HepG2 (cell line): ENCODE results near the gene ANKRD53. TPM values are rescaled to one million over a fixed set of nuclear protein-coding genes. Genes with fewer than 3 reads are reported as not detected.
A peak's percentile ranks its signal among the peaks of the same experiment; 100 is the strongest.

Experiments used
- AGO1 ChIP-seq: fragments of 200-400 bp; formaldehyde crosslinking; IDR thresholded peaks from 2 replicates; pipeline ENCODE4 v1.6.1; 2017; ENCODE audit warnings: mild to moderate bottlenecking, low read depth, low read length, moderate library complexity; ENCODE audit not compliant: poor library complexity, severe bottlenecking
- AHR ChIP-seq: IDR thresholded peaks from 2 replicates; pipeline ENCODE4 v1.6.1; 2018; ENCODE audit warnings: missing genetic modification reagents, missing compliant biosample characterization
- CBX5 ChIP-seq: sonication (generic); formaldehyde crosslinking; IDR thresholded peaks from 2 replicates; pipeline ENCODE4 v1.4.0; 2020; ENCODE audit warnings: missing genetic modification reagents, borderline replicate concordance
- HOXA5 ChIP-seq: sonication (generic); formaldehyde crosslinking; IDR thresholded peaks from 2 replicates; pipeline ENCODE4 v1.4.0; 2020; ENCODE audit warnings: missing genetic modification reagents
- MED1 ChIP-seq: sonication (generic); formaldehyde crosslinking; IDR thresholded peaks from 2 replicates; pipeline ENCODE4 v1.4.0; 2020; ENCODE audit warnings: missing genetic modification reagents
- SIX1 ChIP-seq: sonication (generic); formaldehyde crosslinking; IDR thresholded peaks from 2 replicates; pipeline ENCODE4 v1.4.0; 2020; ENCODE audit warnings: missing genetic modification reagents, borderline replicate concordance
- SP5 ChIP-seq: IDR thresholded peaks from 2 replicates; pipeline ENCODE4 v1.6.1; 2016; ENCODE audit warnings: low read depth, borderline replicate concordance
- ZNF563 ChIP-seq: sonication (generic); formaldehyde crosslinking; IDR thresholded peaks from 2 replicates; pipeline ENCODE4 v1.8.0; 2022; ENCODE audit warnings: mild to moderate bottlenecking, moderate library complexity, missing genetic modification reagents
- ZNF572 ChIP-seq: sonication (generic); formaldehyde crosslinking; IDR thresholded peaks from 2 replicates; pipeline ENCODE4 v1.5.1; 2020; ENCODE audit warnings: mild to moderate bottlenecking, missing genetic modification reagents
- ZNF619 ChIP-seq: sonication (generic); formaldehyde crosslinking; IDR thresholded peaks from 2 replicates; pipeline ENCODE4 v1.4.0; 2020; ENCODE audit warnings: mild to moderate bottlenecking, missing genetic modification reagents
- ZNF670 ChIP-seq: sonication (generic); formaldehyde crosslinking; IDR thresholded peaks from 2 replicates; pipeline ENCODE4 v1.8.0; 2022; ENCODE audit warnings: mild to moderate bottlenecking, missing genetic modification reagents, borderline replicate concordance
- ZNF891 ChIP-seq: sonication (generic); formaldehyde crosslinking; IDR thresholded peaks from 2 replicates; pipeline ENCODE4 v1.5.0; 2020; ENCODE audit warnings: mild to moderate bottlenecking, missing genetic modification reagents
- polyA plus RNA-seq, 8 experiments: library from polyadenylated mRNA; depleted of rRNA in 3 of 8; stranded (reverse) in 7 of 8; unstranded in 1 of 8; fragments of >200 nt; fragmentation: Illumina TruSeq in 4 of 8; extraction: Trizol in 4 of 8; gene quantifications; 2 replicates each; pipeline versions ENCODE4 v1.2.1 to v1.2.3, GENCODE V29; 2011 to 2016; ENCODE audit warnings: low read depth in 4 of 8, missing spikeins in 1 of 8, mixed read lengths in 1 of 8; ENCODE audit not compliant: insufficient read depth in 1 of 8
- total RNA-seq, 5 experiments: library from RNA; depleted of rRNA; stranded (reverse); fragments of >200 nt; fragmentation: Illumina TruSeq; extraction: Trizol; gene quantifications; 2 replicates each; pipeline ENCODE4 v1.2.3, GENCODE V29; 2016; ENCODE audit warnings: low read depth in 1 of 5
- TF ChIP-seq, protein P1 (sequence below): sonication (generic); formaldehyde crosslinking; IDR thresholded peaks from 2 replicates; pipeline ENCODE4 v1.8.1; 2023; ENCODE audit warnings: missing genetic modification reagents, inconsistent platforms, borderline replicate concordance
- TF ChIP-seq, protein P2 (sequence below): IDR thresholded peaks from 2 replicates; pipeline ENCODE4 v1.6.1; 2012; ENCODE audit warnings: inconsistent platforms
- TF ChIP-seq, protein P3 (sequence below): IDR thresholded peaks from 2 replicates; pipeline ENCODE4 v1.6.1; 2016; ENCODE audit warnings: mild to moderate bottlenecking
- TF ChIP-seq, protein P4 (sequence below): sonication (generic); formaldehyde crosslinking; IDR thresholded peaks from 2 replicates; pipeline ENCODE4 v1.4.0; 2020; ENCODE audit warnings: missing genetic modification reagents, low read depth, mild to moderate bottlenecking, borderline replicate concordance
- TF ChIP-seq, protein P5 (sequence below): IDR thresholded peaks from 2 replicates; pipeline ENCODE4 v1.6.1; 2016; ENCODE audit warnings: mild to moderate bottlenecking, missing biosample characterization, missing genetic modification reagents
- TF ChIP-seq, protein P6 (sequence below): sonication (generic); formaldehyde crosslinking; IDR thresholded peaks from 2 replicates; pipeline ENCODE4 v1.4.0; 2020; ENCODE audit warnings: missing genetic modification reagents
- TF ChIP-seq, protein P7 (sequence below): sonication (generic); formaldehyde crosslinking; IDR thresholded peaks from 2 replicates; pipeline ENCODE4 v1.5.0; 2020; ENCODE audit warnings: mild to moderate bottlenecking, missing genetic modification reagents, borderline replicate concordance
- TF ChIP-seq, protein P8 (sequence below): sonication (generic); formaldehyde crosslinking; IDR thresholded peaks from 2 replicates; pipeline ENCODE4 v1.5.1; 2020; ENCODE audit warnings: missing genetic modification reagents, mild to moderate bottlenecking, borderline replicate concordance

Gene ANKRD53
- total and polyA plus RNA-seq, 2 of the 13 experiments (the other 11 are each of a cell fraction or from before 2014, with no cell fraction given) = 0.15 TPM; not detected in 1

DNA sequence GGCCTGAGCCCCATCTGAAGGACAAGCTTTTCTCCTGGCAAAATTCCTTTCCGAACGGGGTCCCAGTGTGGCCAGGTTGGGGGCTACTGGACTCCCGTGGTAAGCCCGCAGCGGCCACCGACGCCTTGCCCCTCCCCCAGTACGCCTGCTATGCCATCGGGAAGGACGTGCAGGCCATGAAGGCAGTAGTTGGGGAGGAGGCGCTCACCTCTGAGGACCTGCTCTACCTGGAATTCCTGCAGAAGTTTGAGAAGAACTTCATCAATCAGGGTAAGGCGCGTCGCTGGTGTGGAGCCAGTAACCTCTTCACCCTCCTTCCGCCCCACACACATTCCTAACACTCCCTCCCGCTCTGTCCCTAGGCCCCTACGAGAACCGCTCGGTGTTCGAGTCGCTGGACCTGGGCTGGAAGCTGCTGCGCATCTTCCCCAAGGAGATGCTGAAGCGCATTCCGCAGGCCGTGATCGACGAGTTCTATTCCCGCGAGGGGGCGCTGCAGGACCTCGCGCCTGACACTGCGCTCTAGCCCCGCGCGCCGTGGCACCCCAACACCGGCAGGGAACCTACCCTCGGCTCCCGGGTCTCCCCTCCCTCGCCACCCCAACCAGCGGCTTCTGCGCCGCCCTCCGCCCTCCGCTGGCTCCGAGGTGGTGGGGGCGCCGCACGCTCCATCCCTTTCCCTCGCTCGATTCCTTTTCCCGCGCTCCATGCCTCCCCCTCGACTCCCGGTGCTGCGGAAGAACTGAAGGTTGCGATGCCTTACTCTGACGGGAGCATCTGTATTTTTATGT is 13.6 kb upstream of the ANKRD53 start (continued):
- TF ChIP-seq, protein P1, sequence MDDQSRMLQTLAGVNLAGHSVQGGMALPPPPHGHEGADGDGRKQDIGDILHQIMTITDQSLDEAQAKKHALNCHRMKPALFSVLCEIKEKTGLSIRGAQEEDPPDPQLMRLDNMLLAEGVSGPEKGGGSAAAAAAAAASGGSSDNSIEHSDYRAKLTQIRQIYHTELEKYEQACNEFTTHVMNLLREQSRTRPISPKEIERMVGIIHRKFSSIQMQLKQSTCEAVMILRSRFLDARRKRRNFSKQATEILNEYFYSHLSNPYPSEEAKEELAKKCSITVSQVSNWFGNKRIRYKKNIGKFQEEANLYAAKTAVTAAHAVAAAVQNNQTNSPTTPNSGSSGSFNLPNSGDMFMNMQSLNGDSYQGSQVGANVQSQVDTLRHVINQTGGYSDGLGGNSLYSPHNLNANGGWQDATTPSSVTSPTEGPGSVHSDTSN (CRISPR knock-in tag) = no peak
- TF ChIP-seq HOXA5 (CRISPR knock-in tag) (no peak), SP5 (CRISPR knock-in tag) (no peak), ZNF891 (no peak), ZNF670 (no peak), CBX5 (0 out of 2 replicates have a peak, but pooled peaks have one; percentile 22), AHR (no peak), AGO1 (peak; percentile 65), SIX1 (CRISPR knock-in tag) (no peak), ZNF563 (CRISPR knock-in tag) (0 out of 2 replicates have a peak, but pooled peaks have one; percentile 40), ZNF572 (CRISPR knock-in tag) (peak; percentile 55; the same call in 1 of the 2 replicates), ZNF619 (CRISPR knock-in tag) (peak; percentile 62; the same call in 1 of the 2 replicates), MED1 (CRISPR knock-in tag) (0 out of 2 replicates have a peak, but pooled peaks have one; percentile 22)
- TF ChIP-seq, protein P2, sequence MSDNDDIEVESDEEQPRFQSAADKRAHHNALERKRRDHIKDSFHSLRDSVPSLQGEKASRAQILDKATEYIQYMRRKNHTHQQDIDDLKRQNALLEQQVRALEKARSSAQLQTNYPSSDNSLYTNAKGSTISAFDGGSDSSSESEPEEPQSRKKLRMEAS = peak; percentile 33; the same call in 1 of the 2 replicates
- TF ChIP-seq, protein P3, sequence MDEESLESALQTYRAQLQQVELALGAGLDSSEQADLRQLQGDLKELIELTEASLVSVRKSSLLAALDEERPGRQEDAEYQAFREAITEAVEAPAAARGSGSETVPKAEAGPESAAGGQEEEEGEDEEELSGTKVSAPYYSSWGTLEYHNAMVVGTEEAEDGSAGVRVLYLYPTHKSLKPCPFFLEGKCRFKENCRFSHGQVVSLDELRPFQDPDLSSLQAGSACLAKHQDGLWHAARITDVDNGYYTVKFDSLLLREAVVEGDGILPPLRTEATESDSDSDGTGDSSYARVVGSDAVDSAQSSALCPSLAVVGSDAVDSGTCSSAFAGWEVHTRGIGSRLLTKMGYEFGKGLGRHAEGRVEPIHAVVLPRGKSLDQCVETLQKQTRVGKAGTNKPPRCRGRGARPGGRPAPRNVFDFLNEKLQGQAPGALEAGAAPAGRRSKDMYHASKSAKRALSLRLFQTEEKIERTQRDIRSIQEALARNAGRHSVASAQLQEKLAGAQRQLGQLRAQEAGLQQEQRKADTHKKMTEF (CRISPR knock-in tag) = 0 out of 2 replicates have a peak, but pooled peaks have one; percentile 32
- TF ChIP-seq, protein P4, sequence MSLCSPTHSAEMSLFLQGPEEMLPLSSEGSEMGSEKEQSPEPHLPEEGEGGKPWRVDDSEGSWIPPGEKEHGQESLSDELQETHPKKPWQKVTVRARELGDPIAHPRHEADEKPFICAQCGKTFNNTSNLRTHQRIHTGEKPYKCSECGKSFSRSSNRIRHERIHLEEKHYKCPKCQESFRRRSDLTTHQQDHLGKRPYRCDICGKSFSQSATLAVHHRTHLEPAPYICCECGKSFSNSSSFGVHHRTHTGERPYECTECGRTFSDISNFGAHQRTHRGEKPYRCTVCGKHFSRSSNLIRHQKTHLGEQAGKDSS (CRISPR knock-in tag) = no peak
- TF ChIP-seq, protein P5, sequence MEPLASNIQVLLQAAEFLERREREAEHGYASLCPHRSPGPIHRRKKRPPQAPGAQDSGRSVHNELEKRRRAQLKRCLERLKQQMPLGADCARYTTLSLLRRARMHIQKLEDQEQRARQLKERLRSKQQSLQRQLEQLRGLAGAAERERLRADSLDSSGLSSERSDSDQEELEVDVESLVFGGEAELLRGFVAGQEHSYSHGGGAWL (CRISPR knock-in tag) = 0 out of 2 replicates have a peak, but pooled peaks have one; percentile 30
- TF ChIP-seq, protein P6, sequence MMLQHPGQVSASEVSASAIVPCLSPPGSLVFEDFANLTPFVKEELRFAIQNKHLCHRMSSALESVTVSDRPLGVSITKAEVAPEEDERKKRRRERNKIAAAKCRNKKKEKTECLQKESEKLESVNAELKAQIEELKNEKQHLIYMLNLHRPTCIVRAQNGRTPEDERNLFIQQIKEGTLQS (CRISPR knock-in tag) = no peak
- TF ChIP-seq, protein P7, sequence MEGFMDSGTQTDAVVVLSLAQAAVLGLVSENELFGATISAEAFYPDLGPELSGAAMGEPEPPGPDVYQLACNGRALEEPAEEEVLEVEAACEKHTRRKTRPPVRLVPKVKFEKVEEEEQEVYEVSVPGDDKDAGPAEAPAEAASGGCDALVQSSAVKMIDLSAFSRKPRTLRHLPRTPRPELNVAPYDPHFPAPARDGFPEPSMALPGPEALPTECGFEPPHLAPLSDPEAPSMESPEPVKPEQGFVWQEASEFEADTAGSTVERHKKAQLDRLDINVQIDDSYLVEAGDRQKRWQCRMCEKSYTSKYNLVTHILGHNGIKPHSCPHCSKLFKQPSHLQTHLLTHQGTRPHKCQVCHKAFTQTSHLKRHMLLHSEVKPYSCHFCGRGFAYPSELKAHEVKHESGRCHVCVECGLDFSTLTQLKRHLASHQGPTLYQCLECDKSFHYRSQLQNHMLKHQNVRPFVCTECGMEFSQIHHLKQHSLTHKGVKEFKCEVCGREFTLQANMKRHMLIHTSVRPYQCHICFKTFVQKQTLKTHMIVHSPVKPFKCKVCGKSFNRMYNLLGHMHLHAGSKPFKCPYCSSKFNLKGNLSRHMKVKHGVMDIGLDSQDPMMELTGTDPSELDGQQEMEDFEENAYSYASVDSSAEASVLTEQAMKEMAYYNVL (CRISPR knock-in tag) = 0 out of 2 replicates have a peak, but pooled peaks have one; percentile 35
- TF ChIP-seq, protein P8, sequence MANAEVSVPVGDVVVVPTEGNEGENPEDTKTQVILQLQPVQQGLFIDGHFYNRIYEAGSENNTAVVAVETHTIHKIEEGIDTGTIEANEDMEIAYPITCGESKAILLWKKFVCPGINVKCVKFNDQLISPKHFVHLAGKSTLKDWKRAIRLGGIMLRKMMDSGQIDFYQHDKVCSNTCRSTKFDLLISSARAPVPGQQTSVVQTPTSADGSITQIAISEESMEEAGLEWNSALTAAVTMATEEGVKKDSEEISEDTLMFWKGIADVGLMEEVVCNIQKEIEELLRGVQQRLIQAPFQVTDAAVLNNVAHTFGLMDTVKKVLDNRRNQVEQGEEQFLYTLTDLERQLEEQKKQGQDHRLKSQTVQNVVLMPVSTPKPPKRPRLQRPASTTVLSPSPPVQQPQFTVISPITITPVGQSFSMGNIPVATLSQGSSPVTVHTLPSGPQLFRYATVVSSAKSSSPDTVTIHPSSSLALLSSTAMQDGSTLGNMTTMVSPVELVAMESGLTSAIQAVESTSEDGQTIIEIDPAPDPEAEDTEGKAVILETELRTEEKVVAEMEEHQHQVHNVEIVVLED = no peak
